HuH-7.5 (cell line): ENCODE results near the gene RAMP1.

ENCODE experiments used
- DNase-seq: peaks from one replicate; pipeline ENCODE4 v3.0.0; 2011; ENCODE audit warnings: low spot score

The RAMP1 gene

GRCh38 chr2:237895544-237896506, 36.4 kb downstream of the RAMP1 start:
- no peak for DNase-seq

GRCh38 chr2:237896507-237896892, 37.1 kb downstream of the RAMP1 start:
- DNase-seq, result no peak

GRCh38 chr2:237896956-237897355, 37.5 kb downstream of the RAMP1 start:
- no peak for DNase-seq

- DNase-seq, result no peak
Measured at GRCh38 chr2:237898057-237898414, 38.6 kb downstream of the RAMP1 start.

- no peak for DNase-seq
Measured at GRCh38 chr2:237900891-237901831, 41.7 kb downstream of the RAMP1 start.

GRCh38 chr2:237901932-237902850, 42.8 kb downstream of the RAMP1 start:
- no peak for DNase-seq

- no peak for DNase-seq
Measured at GRCh38 chr2:237904831-237905599, 45.6 kb downstream of the RAMP1 start.

GRCh38 chr2:237907144-237907543, 47.7 kb downstream of the RAMP1 start:
- DNase-seq, result no peak

- no peak for DNase-seq
Measured at GRCh38 chr2:237909075-237909695, 49.8 kb downstream of the RAMP1 start.

GRCh38 chr2:237909801-237910475, 50.5 kb downstream of the RAMP1 start:
- DNase-seq, result no peak

GRCh38 chr2:237910576-237911362, 51.3 kb downstream of the RAMP1 start:
- DNase-seq, result no peak

- DNase-seq, result no peak
Measured at GRCh38 chr2:237911363-237912017, 52.1 kb downstream of the RAMP1 start.

GRCh38 chr2:237912271-237913192, 53.1 kb downstream of the RAMP1 start:
- no peak for DNase-seq

GRCh38 chr2:237913193-237913917, 53.9 kb downstream of the RAMP1 start:
- DNase-seq, result no peak

GRCh38 chr2:237915576-237915975, 56.2 kb downstream of the RAMP1 start:
- no peak for DNase-seq

- DNase-seq, result no peak
Measured at GRCh38 chr2:237916296-237916695, 56.9 kb downstream of the RAMP1 start.
